Suppressor macrophage (primary cell): ENCODE data around the gene GFER.
"Not testable (repeated sequence)": the region's sequence is repeated elsewhere in the genome, so short reads cannot be mapped to it uniquely, and the experiment has no call there.

ENCODE experiments used
- DNase-seq, 4 experiments: peaks; one replicate each; pipeline ENCODE4 v3.0.0-alpha.2; 2020 to 2022

GFER gene

DNA sequence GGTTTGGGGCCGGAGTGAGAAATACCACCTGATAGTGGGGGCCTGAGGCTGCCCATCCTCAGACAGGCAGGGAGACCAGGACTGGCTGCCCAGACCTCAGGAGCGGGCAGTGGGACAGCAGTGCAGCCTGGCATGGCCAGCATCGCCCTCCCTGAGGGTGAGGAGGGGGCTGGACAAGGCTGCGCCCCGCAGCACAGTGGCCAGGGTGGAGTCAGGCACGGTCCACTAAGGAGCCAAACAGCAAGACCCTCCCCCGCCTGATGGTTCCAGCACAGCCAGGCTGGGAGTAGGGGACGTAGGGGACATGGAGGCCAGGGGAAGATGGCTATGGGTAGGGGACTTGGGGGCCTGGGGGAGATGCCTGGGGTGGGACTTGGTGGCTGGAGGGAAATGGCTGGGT lies 22.3 kb downstream of the GFER start:
- DNase-seq = no peak

DNA sequence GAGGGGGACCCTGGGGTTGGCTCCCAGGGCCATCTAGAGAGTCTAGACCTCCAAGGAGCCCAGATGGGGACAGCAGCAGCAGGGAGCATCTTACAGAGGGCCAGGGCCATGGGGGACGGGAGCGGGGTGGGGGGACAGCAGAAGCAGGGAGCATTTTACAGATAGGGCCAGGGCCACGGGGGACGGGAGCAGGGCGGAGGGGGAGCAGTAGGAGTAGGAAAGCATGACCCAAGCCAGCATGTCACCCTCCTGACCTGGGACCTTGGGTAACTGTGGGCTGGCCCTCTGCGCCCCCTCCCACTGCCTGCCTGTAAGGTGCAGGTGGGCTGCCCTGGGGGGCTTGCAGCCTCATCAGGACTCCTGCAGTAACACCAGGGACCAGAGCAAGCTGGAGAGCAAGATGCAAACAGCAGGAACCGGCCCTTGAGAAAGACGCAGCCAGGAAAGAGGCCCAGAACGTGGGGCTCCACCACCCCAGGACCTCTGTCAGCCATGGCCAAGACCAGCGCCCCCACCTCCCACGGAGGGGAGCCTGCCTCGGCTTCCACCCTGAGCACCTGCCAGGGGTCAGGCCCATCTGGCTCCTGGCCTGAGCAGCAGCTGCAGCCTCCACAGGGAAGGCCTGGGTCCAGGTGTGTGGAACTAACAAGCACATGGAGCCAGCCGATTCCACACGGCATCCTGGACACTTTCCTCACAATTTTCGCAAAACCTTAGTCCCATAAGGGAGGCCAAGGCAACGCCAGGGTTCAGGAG lies 23.3 kb downstream of the GFER start:
- DNase-seq = no peak

DNA sequence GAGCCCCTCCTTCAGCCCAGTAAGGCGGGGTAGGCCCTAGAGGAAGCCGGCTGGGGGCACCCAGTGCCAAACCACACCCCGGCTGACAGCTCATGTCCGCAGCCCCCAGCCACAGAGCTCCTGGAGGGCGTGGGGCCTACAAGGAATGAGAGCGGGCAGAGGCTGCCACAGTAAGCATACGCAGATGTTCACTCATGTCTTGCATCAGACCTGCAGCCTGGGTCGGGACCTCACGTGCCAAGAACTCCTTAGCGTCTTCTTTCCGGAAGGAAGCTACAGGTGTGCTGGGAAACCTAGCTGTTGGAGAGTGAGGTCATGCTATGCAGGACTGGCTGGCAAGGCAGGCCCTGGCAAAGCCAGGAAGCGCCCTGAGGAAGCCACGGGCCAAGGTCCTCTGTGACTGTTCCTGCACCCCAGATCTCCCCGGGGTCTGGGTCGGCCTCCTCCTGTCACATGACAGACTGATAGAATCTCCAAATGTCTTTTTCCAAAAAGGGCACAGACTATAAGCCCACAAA lies 24.1 kb downstream of the GFER start:
- DNase-seq = peak in 2 of 4 experiments; percentile 26 to 37

DNA sequence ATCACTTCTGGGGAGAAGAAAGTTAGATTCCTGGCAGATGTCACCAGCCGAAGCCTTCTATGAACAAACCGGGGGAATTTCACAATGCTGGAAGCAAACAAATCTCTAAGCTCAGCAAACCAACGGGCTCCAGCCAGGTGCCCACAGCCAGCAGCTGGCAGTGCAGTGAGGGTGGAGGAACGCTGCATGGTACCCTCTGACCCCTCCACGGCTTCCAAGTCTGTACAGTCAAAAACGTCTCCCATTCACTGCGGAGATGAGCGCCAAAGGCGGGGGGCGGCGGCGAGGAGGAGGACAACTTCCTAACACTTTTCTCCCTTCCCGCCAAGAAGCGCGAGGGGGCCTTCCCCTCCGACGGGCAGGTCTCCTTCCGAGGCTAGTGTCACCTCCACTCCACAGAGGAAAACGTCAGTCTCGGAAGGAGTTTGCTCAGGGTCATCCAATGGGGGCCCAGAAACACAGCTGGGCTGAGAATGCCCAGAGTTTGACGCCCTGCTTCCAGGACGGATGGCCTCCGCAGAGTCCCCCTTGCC lies 24.7 kb downstream of the GFER start:
- DNase-seq = peak in 3 of 4 experiments; percentile 46 to 64 (median 49)

DNA sequence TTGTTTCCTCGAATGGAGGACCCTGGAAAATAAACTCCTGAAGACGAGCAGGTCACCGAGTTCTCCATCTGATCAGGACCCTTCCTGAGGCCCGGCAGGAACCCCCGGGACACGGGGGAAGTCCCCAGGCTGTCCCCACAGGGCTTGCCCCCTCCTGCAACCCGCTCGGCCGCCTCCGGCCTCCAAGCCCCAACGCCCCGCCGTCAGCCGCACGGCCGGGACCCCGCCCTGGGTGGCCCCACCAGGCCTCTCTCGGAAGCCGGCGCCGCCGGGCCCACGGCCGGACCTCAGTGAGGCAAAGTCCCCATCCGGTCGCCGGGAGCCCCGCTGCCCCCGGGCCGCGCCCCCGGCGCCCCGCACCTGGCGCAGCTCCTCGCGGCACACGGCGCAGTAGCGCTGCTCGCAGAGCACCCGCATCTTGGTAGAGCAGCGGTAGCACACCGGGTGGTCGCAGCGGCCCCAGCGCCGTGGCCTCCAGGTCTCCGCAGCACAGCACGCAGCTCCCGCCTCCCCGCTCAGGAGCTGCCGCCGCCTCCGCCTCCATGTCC lies 25.2 kb downstream of the GFER start:
- DNase-seq = peak in 1 of 4 experiments; percentile 45

DNA sequence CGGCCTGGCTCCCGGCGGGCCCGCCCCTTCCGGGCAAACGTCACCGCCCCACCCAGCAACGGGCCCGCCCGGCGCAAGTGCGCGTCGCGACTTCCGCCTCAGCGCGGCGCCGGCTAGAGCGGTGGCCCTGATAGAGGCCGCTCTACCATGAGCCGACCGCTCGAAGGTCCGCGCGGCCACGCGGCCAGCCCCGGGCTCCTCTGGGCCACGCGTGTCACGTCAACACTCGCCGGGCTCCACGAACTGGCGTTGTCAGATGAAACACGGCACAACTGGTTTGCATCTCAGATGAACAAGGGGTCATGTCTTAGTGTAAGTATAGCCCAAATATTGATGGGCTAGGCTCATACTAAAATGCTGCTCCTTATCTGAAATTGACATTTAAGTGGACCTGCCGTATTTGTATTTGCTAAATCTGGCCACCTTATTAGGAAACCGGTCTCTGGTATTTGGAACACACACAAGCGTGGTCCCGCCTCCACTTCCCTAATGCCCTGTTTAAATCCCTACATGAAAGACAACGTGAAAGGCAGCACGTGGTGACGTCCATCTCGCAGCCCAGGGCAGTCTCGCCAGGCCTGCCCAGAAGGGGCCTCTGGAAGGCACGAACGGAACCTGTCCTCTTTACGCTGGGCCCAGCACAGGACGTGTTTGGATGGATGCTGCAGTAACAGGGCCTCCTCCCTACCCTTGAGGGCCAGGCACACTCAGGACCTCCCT lies 26.0 kb downstream of the GFER start, which contains the start of gene ZNF598:
Gene ZNF598 (minus strand): TSS at position 31 of the 720 bp plus-strand sequence.
- DNase-seq = peak; percentile 93 to 97 (median 95)

DNA sequence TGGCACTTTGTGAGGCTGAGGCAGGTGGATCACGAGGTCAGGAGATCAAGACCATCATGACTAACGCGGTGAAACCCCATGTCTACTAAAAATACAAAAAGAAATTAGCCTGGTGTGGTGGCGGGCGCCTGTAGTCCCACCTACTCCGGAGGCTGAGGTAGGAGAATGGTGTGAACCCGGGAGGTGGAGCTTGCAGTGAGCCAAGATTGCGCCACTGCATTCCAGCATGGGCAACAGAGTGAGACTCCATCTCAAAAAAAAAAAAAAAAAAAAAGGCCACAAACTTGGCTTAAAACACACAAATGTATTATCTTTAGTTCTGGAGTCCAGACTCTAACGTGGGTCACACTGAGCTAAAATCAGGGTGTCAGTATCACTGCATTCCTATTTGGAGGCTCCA lies 27.7 kb downstream of the GFER start:
- not testable (repeated sequence) for DNase-seq

DNA sequence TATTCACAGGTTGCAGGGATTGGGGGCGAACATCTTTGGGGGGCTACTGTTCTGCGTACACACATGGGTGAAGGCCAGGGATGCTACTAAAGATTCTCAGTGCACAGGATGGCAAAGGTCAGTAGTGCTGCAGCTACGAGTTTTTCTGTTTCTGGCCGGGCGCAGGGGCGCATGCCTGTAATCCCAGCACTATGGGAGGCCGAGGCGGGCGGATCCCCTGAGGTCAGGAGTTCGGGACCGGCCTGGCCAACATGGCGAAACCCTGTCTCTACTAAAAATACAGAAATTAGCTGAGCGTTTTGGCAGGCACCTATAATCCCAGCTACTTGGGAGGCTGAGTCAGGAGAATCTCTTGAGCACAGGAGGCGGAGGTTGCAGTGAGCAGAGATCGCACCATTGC lies 29.5 kb downstream of the GFER start:
- no peak for DNase-seq

DNA sequence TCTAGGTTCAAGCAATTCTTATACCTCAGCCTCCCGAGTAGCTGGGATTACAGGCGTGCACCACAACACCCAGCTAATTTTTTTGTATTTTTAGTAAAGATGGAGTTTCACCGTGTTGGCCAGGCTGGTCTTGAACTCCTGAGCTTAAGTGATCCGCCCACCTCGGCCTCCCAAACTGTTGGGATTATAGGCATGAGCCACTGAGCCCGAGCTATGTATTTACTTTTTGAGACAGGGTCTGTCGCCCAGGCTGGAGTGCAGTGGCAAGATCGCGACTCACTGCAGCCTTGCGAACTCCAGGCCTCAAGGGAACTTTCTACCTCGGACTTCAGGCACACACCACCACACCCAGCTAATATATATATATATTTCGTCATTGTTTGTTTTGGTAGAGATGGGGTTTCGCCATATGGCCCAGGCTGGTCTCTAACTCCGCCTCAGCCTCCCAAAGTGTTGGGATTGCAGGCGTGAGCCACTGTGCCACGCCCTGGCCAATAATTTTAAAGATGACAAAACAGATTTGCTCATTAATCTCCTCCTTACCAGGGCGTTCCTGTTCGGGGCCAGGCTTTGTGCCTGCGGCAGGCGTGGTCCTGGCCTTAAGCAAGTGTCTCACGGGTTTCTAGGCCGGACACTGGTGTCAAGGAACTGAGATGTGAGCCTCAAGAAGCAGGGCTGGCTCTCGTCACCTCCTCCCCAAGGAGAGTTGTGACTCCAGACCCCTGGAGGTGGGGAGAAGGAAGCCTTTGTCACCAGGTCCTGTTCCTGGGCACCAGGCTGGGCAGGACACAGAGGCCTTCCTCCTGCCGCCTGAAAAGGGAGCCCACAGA lies 31.3 kb downstream of the GFER start:
- peak; percentile 28 to 72 (median 56) for DNase-seq

DNA sequence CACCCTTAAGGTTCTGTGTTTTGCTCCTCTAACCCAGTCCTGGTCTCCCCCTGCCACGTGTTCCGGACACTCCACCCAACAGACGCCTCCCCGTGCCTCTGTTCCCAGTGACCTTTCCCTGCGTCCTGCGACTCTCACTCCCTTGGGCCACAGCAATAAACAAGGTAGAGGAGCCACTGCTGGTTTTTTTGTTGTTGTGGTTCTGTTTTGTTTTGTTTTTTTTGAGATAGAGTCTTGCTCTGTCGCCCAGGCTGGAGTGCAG lies 31.9 kb downstream of the GFER start:
- no peak for DNase-seq

DNA sequence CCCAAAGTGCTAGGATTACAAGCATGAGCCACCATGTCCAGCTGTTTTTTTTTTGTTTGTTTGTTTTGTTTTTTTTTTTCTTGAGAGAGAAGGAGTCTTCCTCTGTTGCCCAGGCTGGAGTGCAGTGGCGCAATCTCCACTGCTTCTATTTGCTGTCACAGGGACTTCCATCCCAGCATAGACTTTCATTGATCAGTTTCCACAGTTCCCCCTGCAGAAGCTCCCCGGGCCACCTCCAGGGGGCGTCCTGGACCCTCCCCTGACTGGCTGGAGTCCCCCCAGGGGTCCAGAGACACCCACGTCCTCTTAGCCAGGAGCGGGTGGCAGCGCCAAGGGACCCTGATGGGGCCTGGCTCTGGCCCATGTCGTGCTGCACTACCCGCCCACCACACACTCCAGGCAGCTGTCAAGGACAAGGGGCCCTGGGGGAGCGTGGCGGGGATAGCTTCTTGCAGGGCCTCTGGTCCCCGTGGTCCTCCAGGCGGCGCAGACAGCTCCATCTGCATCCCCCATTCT lies 32.5 kb downstream of the GFER start:
- peak in 1 of 4 experiments; percentile 47 for DNase-seq

DNA sequence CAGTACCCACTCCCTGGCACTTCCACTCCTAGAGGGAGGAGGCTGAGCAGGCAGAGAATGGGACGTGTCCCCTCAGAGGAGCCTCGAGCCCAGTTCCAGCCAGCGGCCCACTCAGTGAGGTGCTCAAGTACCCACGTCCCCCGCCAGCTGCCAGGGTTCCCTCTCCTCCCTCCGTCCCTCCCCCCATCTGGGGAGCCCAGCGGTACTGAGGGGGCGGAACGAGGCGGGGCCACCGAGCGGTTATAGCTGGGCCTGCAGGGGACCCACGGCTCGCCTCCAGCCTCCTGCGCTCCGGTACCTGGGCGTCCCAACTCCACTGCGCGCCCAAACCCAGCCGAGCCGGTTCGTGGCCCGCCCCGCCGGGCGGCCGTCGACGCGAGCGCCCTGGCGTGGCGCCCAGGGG lies 35.5 kb downstream of the GFER start, which contains the start of gene NPW:
Gene NPW (plus strand): TSS at position 268 of the 403 bp plus-strand sequence.
- DNase-seq = peak in 2 of 4 experiments; percentile 10 to 40

DNA sequence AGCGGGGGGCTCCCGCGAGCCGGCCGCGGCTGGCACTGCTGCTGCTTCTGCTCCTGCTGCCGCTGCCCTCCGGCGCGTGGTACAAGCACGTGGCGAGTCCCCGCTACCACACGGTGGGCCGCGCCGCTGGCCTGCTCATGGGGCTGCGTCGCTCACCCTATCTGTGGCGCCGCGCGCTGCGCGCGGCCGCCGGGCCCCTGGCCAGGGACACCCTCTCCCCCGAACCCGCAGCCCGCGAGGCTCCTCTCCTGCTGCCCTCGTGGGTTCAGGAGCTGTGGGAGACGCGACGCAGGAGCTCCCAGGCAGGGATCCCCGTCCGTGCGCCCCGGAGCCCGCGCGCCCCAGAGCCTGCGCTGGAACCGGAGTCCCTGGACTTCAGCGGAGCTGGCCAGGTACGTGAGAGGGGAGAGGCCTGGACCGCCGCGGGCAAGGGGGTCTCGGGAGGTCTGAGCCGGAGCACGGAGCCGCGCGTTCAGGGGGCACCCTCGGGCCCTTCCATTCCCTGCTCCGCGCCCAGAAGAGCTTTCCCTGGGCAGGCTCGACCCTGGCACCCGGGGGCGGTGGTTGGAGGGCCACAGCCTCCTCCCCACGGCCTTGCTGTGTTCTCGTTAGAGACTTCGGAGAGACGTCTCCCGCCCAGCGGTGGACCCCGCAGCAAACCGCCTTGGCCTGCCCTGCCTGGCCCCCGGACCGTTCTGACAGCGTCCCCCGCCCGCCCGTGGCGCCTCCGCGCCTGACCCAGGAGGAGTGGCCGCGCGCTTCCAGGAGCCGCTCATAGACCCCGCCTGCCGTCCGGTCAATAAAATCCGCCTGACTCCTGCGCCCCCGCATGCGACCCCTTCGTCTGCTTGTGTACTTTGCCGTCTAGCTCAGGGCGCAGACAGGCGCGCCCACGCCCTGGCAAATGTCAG lies 36.2 kb downstream of the GFER start:
- peak in 2 of 4 experiments; percentile 15 to 32 for DNase-seq

DNA sequence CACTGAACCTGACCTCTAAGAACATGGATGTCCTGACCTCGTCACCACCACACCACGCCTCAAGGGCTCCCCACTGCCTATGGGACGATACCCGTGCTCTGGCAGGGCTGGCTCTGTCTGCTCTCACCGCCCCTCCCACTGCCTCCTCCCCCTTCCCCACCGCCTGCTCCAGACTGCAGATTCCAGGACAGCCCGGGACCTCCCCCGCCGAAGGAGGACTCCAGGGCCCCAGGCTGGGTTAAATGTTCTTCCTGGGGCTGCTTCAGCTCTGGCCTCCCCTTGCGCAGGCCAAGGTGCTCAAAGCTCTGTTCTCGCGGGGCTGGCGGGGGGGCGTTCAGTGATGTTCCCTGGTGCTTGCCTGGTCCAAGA lies 38.7 kb downstream of the GFER start:
- DNase-seq = peak in 3 of 4 experiments; percentile 38 to 61 (median 53)

DNA sequence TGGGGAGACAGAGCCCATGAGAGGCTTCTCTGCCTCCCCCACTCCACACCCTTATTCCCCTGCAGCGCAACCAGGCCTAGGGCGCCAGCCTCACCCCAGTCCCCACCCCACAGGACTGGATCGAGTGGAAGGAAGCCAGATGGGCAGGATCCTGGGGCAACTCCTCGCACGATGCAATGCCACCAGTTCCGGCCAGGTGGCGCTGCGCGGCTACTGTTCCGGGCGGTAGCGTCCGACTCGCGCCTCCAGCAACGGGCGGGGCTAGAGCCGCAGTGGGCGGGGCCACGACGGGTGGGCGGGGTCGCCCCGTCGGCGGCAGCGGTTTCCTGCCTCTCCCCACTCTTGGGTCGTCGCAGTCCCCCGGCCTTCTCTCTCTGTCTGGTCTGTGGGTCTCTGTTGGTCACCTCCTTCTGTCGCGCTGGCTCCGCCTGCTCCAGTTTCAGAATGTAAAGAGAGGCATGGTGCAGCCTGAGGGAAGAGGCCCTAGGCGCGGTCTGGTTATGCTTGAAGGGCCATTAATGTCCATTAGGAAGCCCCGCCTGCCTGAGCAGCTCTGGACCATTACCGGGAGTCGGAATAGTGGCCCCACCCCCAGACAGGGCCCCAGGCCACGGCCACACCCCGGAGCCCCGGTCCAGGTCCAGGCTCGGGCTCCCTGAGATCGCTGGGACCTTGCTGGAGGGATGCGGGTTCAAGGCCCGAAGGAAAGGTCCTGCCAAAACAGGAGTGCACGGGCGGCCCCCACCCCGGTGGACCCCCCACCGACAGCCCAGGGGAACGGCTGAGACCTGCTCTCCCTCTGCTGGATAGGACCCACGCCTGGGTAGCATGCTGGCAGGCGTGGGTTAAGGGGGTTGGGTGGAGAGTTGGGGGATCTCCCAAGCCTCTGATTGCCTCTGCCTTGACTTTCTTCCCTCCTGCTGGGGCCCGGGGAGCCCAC lies 39.4 kb downstream of the GFER start:
- peak; percentile 92 to 97 (median 96) for DNase-seq

DNA sequence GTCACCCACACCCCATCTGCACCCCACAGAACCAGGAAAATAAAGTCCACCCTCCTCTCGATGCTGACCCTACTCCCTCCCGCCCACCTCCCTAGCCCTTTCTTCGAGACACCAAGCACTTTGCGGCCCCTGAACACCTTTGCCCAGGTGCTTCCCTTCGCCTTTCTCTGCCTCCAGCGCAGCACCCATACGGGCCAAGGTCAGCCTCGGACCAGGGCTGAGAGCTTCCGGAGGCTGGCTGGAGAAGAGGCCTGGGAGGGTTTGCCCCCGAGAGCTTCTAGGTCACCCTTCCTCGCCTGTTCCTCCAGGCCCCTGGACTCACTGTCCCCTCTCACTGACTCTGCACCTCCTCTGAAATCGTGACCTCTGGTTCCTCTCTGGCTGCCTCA lies 40.0 kb downstream of the GFER start:
- DNase-seq = no peak

DNA sequence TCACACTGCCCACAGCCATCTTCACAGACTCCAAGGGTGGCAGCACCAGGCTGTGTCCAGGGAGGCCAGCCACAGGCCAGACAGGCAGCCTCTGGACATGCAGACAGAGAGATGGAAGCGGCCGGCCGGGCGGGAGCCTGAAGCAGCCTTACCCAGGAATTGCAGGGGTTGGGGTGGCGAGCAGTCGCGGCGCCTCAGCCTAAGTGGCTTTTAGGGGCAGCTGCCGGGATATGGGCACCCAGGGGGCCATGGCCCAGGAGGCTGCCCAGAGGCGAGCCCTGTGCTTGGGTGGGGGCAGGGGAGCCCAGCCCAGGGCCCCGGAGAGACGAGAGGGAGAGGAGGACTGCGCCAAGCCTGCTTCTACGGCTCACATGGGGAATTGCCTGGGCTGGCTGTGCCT lies 41.3 kb downstream of the GFER start:
- no peak for DNase-seq

DNA sequence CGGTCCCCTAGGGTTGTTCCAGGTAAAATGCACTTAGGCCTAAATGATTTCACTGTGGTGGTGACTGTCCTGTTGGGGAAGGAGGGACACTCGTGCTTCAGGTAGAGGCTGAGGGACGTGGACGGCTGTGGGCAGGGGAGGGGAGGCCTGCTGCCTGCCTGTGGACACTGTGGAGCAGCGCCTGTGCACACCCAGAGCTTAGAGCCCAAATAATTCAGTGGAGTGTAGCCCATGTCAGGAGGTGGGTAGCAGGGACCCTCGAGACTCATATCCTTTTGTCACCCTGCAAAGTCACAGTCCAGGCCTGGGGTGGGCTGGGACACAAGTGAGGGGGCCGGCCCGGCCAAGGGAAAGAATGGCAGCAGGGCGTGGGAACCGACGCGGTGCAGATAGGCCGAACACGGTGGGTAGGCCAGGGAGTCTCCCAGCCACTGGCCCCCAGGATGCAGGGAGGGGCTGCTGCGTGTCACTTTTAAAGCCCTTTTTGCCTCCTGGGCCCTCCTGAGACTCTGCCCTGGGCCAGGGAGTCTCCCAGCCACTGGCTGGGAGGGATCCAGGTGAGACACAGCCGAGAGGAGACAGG lies 42.0 kb downstream of the GFER start:
- no peak for DNase-seq

DNA sequence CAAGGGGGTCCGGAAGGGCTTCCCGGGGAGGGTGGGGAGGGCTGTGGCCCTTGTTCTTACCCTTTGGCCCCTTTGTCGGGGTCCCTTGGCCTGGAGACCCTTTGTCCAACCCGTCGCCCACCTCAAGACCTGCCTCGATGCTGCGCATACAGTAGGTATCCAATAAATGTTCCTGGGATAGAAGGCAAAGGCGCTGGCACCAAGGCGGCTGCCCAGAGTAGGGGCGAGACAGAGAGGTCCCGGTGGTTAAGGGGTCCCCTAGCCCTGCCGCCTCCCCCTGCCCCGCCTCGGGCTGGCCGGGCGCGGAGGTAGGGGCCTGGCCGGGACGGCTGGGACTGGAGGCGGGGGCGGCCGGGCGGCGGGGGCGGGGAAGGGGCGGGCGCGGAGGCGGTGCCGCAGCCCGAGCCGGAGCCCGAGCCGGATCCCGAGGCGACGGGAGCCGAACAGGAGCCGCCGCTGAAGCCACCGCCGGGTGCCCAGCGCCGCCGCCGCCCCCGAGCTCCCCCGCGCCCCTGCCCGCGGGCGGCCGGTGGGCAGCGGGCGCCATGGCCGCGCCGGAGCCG lies 42.5 kb downstream of the GFER start, which contains the start of gene NHERF2:
Gene NHERF2 (plus strand): TSS at position 442 of the 563 bp plus-strand sequence. CDS start 104 bp downstream, at position 546.
- DNase-seq = peak in 2 of 4 experiments; percentile 58 to 61
